HG03095 (cell line): ENCODE results near the gene ARL10.

Experiments used
- ATAC-seq: cut with Tn5 transposase; IDR thresholded peaks from one replicate; pipeline ENCODE4 v1.9.1; 2021; ENCODE audit warnings: moderate library complexity; ENCODE audit not compliant: unreplicated experiment

Gene ARL10

GRCh38 chr5:176361437-176362232 lies 3.7 kb upstream of the ARL10 start, which contains the start of gene KIAA1191:
KIAA1191 (minus strand) TSS chr5:176361764; CDS start chr5:176359508, 2,256 bp downstream.
- peak; percentile 88 for ATAC-seq

- peak; percentile 15 for ATAC-seq
Observed at GRCh38 chr5:176362233-176362490, 3.1 kb upstream of the ARL10 start.

GRCh38 chr5:176364765-176365350 lies 429 bp upstream of the ARL10 start:
- ATAC-seq: no peak

- ATAC-seq: no peak
Observed at GRCh38 chr5:176366232-176366894, 1.1 kb downstream of the ARL10 start.

GRCh38 chr5:176368726-176369125 lies 3.4 kb downstream of the ARL10 start:
- ATAC-seq: no peak

GRCh38 chr5:176369934-176370711 lies 4.8 kb downstream of the ARL10 start:
- ATAC-seq: no peak

- no peak for ATAC-seq
Observed at GRCh38 chr5:176371621-176372539, 6.6 kb downstream of the ARL10 start.

- no peak for ATAC-seq
Observed at GRCh38 chr5:176373100-176373818, 8.0 kb downstream of the ARL10 start.

- ATAC-seq: no peak
Observed at GRCh38 chr5:176379881-176380280, 14.6 kb downstream of the ARL10 start.

- no peak for ATAC-seq
Observed at GRCh38 chr5:176381423-176381822, 16.1 kb downstream of the ARL10 start.

- no peak for ATAC-seq
Observed at GRCh38 chr5:176381979-176382378, 16.7 kb downstream of the ARL10 start.

GRCh38 chr5:176382721-176383120 lies 17.4 kb downstream of the ARL10 start:
- no peak for ATAC-seq

GRCh38 chr5:176383248-176383905 lies 18.1 kb downstream of the ARL10 start:
- ATAC-seq: no peak

GRCh38 chr5:176383961-176384360 lies 18.7 kb downstream of the ARL10 start:
- ATAC-seq: no peak

GRCh38 chr5:176384366-176384930 lies 19.2 kb downstream of the ARL10 start:
- no peak for ATAC-seq

GRCh38 chr5:176384991-176385390 lies 19.7 kb downstream of the ARL10 start:
- ATAC-seq: no peak

GRCh38 chr5:176386491-176386890 lies 21.2 kb downstream of the ARL10 start:
- no peak for ATAC-seq

- no peak for ATAC-seq
Observed at GRCh38 chr5:176387384-176387925, 22.2 kb downstream of the ARL10 start.
